ENCODE data around the gene MRM2. TPM values are rescaled to one million over a fixed set of nuclear protein-coding genes. Genes with fewer than 3 reads are reported as not detected.

The MRM2 gene
- polyA plus RNA-seq, 1 donor from 2014 or later, result 21.4 TPM

- Histone ChIP-seq H4K20me1 (ENCODE audit: insufficient read depth) (no peaks in the 10 kb centered on the region), H3K9me2 (ENCODE audit: insufficient read depth, low read length) (no peaks in the 10 kb centered on the region), H3F3A (ENCODE audit: insufficient read depth, low read length, poor library complexity, severe bottlenecking) (no peaks in the 10 kb centered on the region), H3K9ac (ENCODE audit: low read length) (no peak overlapping the region), H3K79me2 (replicated peaks; ENCODE audit: insufficient read depth, low read length) (no peaks in the 10 kb centered on the region), H3K4me3 (ENCODE audit: low read length) (no peak overlapping the region), H3K27me3 (ENCODE audit: insufficient read depth, low read depth, low read length) (no peaks in the 10 kb centered on the region), H3K27ac (ENCODE audit: low read length) (no peak overlapping the region), H3K9me3 (ENCODE audit: low read length) (no peaks in the 10 kb centered on the region), H3K36me3 (ENCODE audit: insufficient read depth, low read length) (peaks cover 10% of the 10 kb centered on the region), H2AFZ (ENCODE audit: low read depth, low read length) (no peak overlapping the region), H3K4me2 (ENCODE audit: low read length) (no peak overlapping the region)
- TF ChIP-seq REST (IDR thresholded peaks at IDR 0.05; ENCODE audit: borderline replicate concordance) (no peak), RAD21 (conservative IDR thresholded peaks at IDR 0.05) (no peak), POLR2AphosphoS5 (IDR thresholded peaks at IDR 0.05) (no peak), EP300 (conservative IDR thresholded peaks at IDR 0.05; ENCODE audit: poor library complexity, severe bottlenecking) (no peak), EZH2 (IDR thresholded peaks at IDR 0.05; ENCODE audit: borderline replicate concordance, insufficient read depth, low read length, poor library complexity, severe bottlenecking) (no peak), CTCF (IDR thresholded peaks at IDR 0.05; ENCODE audit: poor library complexity, severe bottlenecking) (no peak), SMC3 (conservative IDR thresholded peaks at IDR 0.05; ENCODE audit: poor library complexity) (no peak), TAF1 (IDR thresholded peaks at IDR 0.05; ENCODE audit: low read depth) (no peak), MXI1 (conservative IDR thresholded peaks at IDR 0.05; ENCODE audit: poor library complexity, severe bottlenecking) (no peak)
Measured at GRCh38 chr7:2193575-2194305, 48.3 kb downstream of the MRM2 start.

GRCh38 chr7:2192831-2193534 lies 49.0 kb downstream of the MRM2 start:
- H3K9me2 ChIP-seq (ENCODE audit: insufficient read depth, low read length), result no peaks in the 10 kb centered on the region
- H3K4me2 ChIP-seq (ENCODE audit: low read length), result no peak overlapping the region
- no peaks in the 10 kb centered on the region for H4K20me1 ChIP-seq (ENCODE audit: insufficient read depth)
- H3K4me3 ChIP-seq (ENCODE audit: low read length), result no peak overlapping the region
- no peak for TF ChIP-seq EP300 (conservative IDR thresholded peaks at IDR 0.05; ENCODE audit: poor library complexity, severe bottlenecking)
- TF ChIP-seq CTCF (IDR thresholded peaks at IDR 0.05; ENCODE audit: poor library complexity, severe bottlenecking), result no peak
- no peak for TF ChIP-seq MXI1 (conservative IDR thresholded peaks at IDR 0.05; ENCODE audit: poor library complexity, severe bottlenecking)
- no peak for TF ChIP-seq SMC3 (conservative IDR thresholded peaks at IDR 0.05; ENCODE audit: poor library complexity)
- no peak for TF ChIP-seq RAD21 (conservative IDR thresholded peaks at IDR 0.05)
- no peak for TF ChIP-seq TAF1 (IDR thresholded peaks at IDR 0.05; ENCODE audit: low read depth)
- TF ChIP-seq REST (IDR thresholded peaks at IDR 0.05; ENCODE audit: borderline replicate concordance), result no peak
- TF ChIP-seq EZH2 (IDR thresholded peaks at IDR 0.05; ENCODE audit: borderline replicate concordance, insufficient read depth, low read length, poor library complexity, severe bottlenecking), result no peak
- no peak for TF ChIP-seq POLR2AphosphoS5 (IDR thresholded peaks at IDR 0.05)
- H3K9me3 ChIP-seq (ENCODE audit: low read length), result no peaks in the 10 kb centered on the region
- no peaks in the 10 kb centered on the region for H3F3A ChIP-seq (ENCODE audit: insufficient read depth, low read length, poor library complexity, severe bottlenecking)
- no peak overlapping the region for H3K27ac ChIP-seq (ENCODE audit: low read length)
- H3K36me3 ChIP-seq (ENCODE audit: insufficient read depth, low read length), result peaks cover 11% of the 10 kb centered on the region
- H2AFZ ChIP-seq (ENCODE audit: low read depth, low read length), result no peak overlapping the region
- peaks cover 4% of the 10 kb centered on the region for H3K79me2 ChIP-seq (replicated peaks; ENCODE audit: insufficient read depth, low read length)
- no peaks in the 10 kb centered on the region for H3K27me3 ChIP-seq (ENCODE audit: insufficient read depth, low read depth, low read length)
- H3K9ac ChIP-seq (ENCODE audit: low read length), result no peak overlapping the region
